K562 (cell line): ENCODE data around the gene LPIN1. TPM values are rescaled to one million over a fixed set of nuclear protein-coding genes. Genes with fewer than 3 reads are reported as not detected.

Source experiments
- ATAC-seq: fragments of 200-7000 bp; cut with Tn5 transposase; 3 replicates; pipeline ENCODE4 v1.9.1; 2020; ENCODE audit warnings: moderate library complexity
- BruUV-seq: library from RNA; stranded (reverse); fragments of 400-500 nt; replicated peaks from 2 replicates; lab custom pipeline; 2021; lab: Mats Ljungman, UMichigan
- CTCF ChIA-PET: fragments of 300-600 bp; formaldehyde crosslinking; extraction: SDS; loops from one replicate; lab custom pipeline; 2021; ENCODE audit warnings: low intra/inter-chr PET ratio; lab: Yijun Ruan, JAX
- POLR2A ChIA-PET: fragments of 300-600, 350-650 bp; sonication (Branson Sonifier 250); formaldehyde crosslinking; extraction: SDS; loops from one replicate; lab custom pipeline; 2021; ENCODE audit warnings: antibody characterized with exemption, inconsistent platforms; lab: Yijun Ruan, JAX
- DNase-seq, 4 experiments: peaks; one replicate each; pipeline versions ENCODE4 v3.0.0 to v3.0.0-alpha.2; 2011 to 2018; ENCODE audit warnings: low spot score in 3 of 4, mixed read lengths in 3 of 4; ENCODE audit errors: extremely low read depth in 1 of 4
- FAIRE-seq: peaks from 2 replicates; lab custom pipeline; 2011; peaks lifted over from hg19 to GRCh38; lab: Jason Lieb, UNC
- H2AFZ ChIP-seq: 2 replicates; pipeline ENCODE4 v1.6.0; 2011; ENCODE audit warnings: low read depth, low read length, control low read depth, inconsistent platforms
- H3K27ac ChIP-seq: fragments of 200-600 bp; 3 replicates; pipeline ENCODE4 v1.8.0; 2011; ENCODE audit warnings: low read depth, mild to moderate bottlenecking, control low read depth, inconsistent platforms, low read length, moderate library complexity, mixed read lengths; ENCODE audit errors: extremely low read depth
- H3K27me3 ChIP-seq, 2 experiments: fragments of 300-600 bp in 1 of 2; 2 replicates in 1 of 2; 3 replicates in 1 of 2; pipeline versions ENCODE4 v1.6.0 to v1.8.0; 2011; ENCODE audit warnings: inconsistent platforms in 2 of 2, low read length in 2 of 2, mild to moderate bottlenecking in 1 of 2, mixed read lengths in 1 of 2, moderate library complexity in 1 of 2; ENCODE audit not compliant: control insufficient read depth in 2 of 2, insufficient read depth in 2 of 2
- H3K36me3 ChIP-seq: fragments of 300-600 bp; 3 replicates; pipeline ENCODE4 v1.8.0; 2011; ENCODE audit warnings: mild to moderate bottlenecking, low read length, inconsistent platforms; ENCODE audit not compliant: control insufficient read depth, insufficient read depth
- H3K4me1 ChIP-seq, 2 experiments: fragments of 200-600 bp in 1 of 2; replicated peaks in 1 of 2; 2 replicates in 1 of 2; 3 replicates in 1 of 2; pipeline versions ENCODE4 v1.5.1 to v1.8.0; 2011; ENCODE audit warnings: inconsistent platforms in 2 of 2, low read length in 2 of 2, mild to moderate bottlenecking in 1 of 2, mixed read lengths in 1 of 2, moderate library complexity in 1 of 2; ENCODE audit not compliant: control insufficient read depth in 2 of 2, insufficient read depth in 2 of 2
- H3K4me2 ChIP-seq: 2 replicates; pipeline ENCODE4 v1.6.1; 2011; ENCODE audit warnings: low read length, control low read depth, inconsistent platforms, mixed read lengths; ENCODE audit not compliant: insufficient read depth
- H3K4me3 ChIP-seq: fragments of 200-600 bp; sonication (generic), shearing (Covaris generic); 2 replicates; pipeline ENCODE4 v1.5.1; 2016; ENCODE audit warnings: control low read depth, inconsistent platforms
- H3K79me2 ChIP-seq: fragments of 200-600 bp; 3 replicates; pipeline ENCODE4 v1.8.0; 2011; ENCODE audit warnings: low read length, inconsistent platforms; ENCODE audit not compliant: control insufficient read depth, insufficient read depth
- H3K9ac ChIP-seq, 2 experiments: 2 replicates each; pipeline versions ENCODE4 v1.6.0 to v1.6.1; 2011; ENCODE audit warnings: low read depth in 2 of 2, low read length in 2 of 2, control low read depth in 1 of 2, inconsistent platforms in 1 of 2, mild to moderate bottlenecking in 1 of 2, mixed read lengths in 1 of 2; ENCODE audit not compliant: insufficient read depth in 1 of 2
- H3K9me1 ChIP-seq: one replicate; pipeline ENCODE4 v1.6.0; 2011; ENCODE audit warnings: inconsistent platforms, mild to moderate bottlenecking, low read length, moderate library complexity; ENCODE audit not compliant: control insufficient read depth, insufficient read depth
- H3K9me3 ChIP-seq: replicated peaks from 2 replicates; pipeline ENCODE4 v1.5.1; 2011; ENCODE audit warnings: low read depth, low read length, inconsistent platforms; ENCODE audit not compliant: control insufficient read depth, insufficient read depth
- H4K20me1 ChIP-seq: replicated peaks from 2 replicates; pipeline ENCODE4 v1.6.1; 2011; ENCODE audit warnings: low read length, inconsistent platforms, mixed read lengths; ENCODE audit not compliant: control insufficient read depth, insufficient read depth
- ARID2 ChIP-seq: fragments of 450-650 bp; IDR thresholded peaks from 2 replicates; pipeline ENCODE4 v1.6.1; 2017; ENCODE audit warnings: antibody characterized with exemption, mild to moderate bottlenecking
- CXXC5 ChIP-seq: fragments of 250-450 bp; sonication (Bioruptor Pico); IDR thresholded peaks from 2 replicates; pipeline ENCODE4 v1.8.0; 2022; ENCODE audit warnings: inconsistent platforms, mild to moderate bottlenecking, moderate library complexity
- GABPA ChIP-seq: fragments of 200-800 bp; sonication (Bioruptor generic); conservative IDR thresholded peaks from 2 replicates; pipeline ENCODE4 v1.6.1; 2016; ENCODE audit warnings: low read depth, missing genetic modification characterization, missing compliant biosample characterization
- REST ChIP-seq, 2 experiments: fragments of 450-650 bp; formaldehyde crosslinking in 1 of 2; IDR thresholded peaks; 2 replicates each; pipeline versions ENCODE4 v1.4.0 to v1.6.1; 2014 to 2020; ENCODE audit warnings: mild to moderate bottlenecking in 2 of 2, borderline replicate concordance in 1 of 2, low read depth in 1 of 2
- SETDB1 ChIP-seq: IDR thresholded peaks from one replicate; pipeline ENCODE4 v1.6.1; 2012; ENCODE audit warnings: low read length, control low read depth, inconsistent platforms
- SMC3 ChIP-seq: conservative IDR thresholded peaks from 2 replicates; pipeline ENCODE4 v1.6.1; 2011; ENCODE audit warnings: low read depth, low read length, improper control_type of control experiment; ENCODE audit not compliant: insufficient read depth
- SRF ChIP-seq, 2 experiments: fragments of 250-450, 450-650 bp in 1 of 2; sonication (Bioruptor Pico) in 1 of 2; sonication (generic) in 1 of 2; formaldehyde crosslinking; IDR thresholded peaks; 2 replicates each; pipeline versions ENCODE4 v1.5.0 to v1.5.1; 2020 to 2022; ENCODE audit warnings: mild to moderate bottlenecking in 1 of 2, missing genetic modification reagents in 1 of 2
- TFAP4 ChIP-seq: sonication (generic); formaldehyde crosslinking; IDR thresholded peaks from 2 replicates; pipeline ENCODE4 v1.8.0; 2022; ENCODE audit warnings: missing genetic modification reagents, mild to moderate bottlenecking, moderate library complexity, borderline replicate concordance
- ZBTB1 ChIP-seq: sonication (generic); formaldehyde crosslinking; IDR thresholded peaks from 2 replicates; pipeline ENCODE4 v1.8.1; 2023; ENCODE audit warnings: missing genetic modification reagents, low read depth, mild to moderate bottlenecking, borderline replicate concordance
- ZC3H11A ChIP-seq: IDR thresholded peaks from 2 replicates; pipeline ENCODE4 v1.6.1; 2012; ENCODE audit warnings: low read depth, low read length, improper control_type of control experiment
- ZNF184 ChIP-seq: sonication (generic); formaldehyde crosslinking; IDR thresholded peaks from 2 replicates; pipeline ENCODE4 v1.5.0; 2020; ENCODE audit warnings: missing genetic modification reagents
- WGBS: fragments of 100-300 bp; shearing (Covaris generic); methylation state at CpG from one replicate; pipeline ENCODE4 v1.1.6; 2016; ENCODE audit warnings: low coverage, mixed read lengths; ENCODE audit not compliant: insufficient coverage; ENCODE audit errors: missing lambda C conversion rate; 5-methylcytosine and 5-hydroxymethylcytosine counted together
- in situ Hi-C: fragments of 300-500 bp; cut with MboI; formaldehyde crosslinking; loops from 4 replicates; pipeline ENCODE4 v1.15.0; 2018; ENCODE audit warnings: inconsistent platforms, mixed read lengths
- intact Hi-C: fragments of 100-400 bp; cut with micrococcal nuclease; formaldehyde crosslinking; loops from 2 replicates; pipeline ENCODE4 v1.14.2; 2022
- polyA plus RNA-seq, 8 experiments: library from polyadenylated mRNA; depleted of rRNA in 4 of 8; stranded (reverse) in 5 of 8; unstranded in 3 of 8; fragments of >200 nt; fragmentation: Nextera tagmentation in 2 of 8; fragmentation: Illumina TruSeq in 1 of 8; extraction: Ambion mirVana in 2 of 8; extraction: Trizol in 1 of 8; gene quantifications; 2 replicates each; pipeline versions ENCODE4 v1.2.1 to v1.2.3, GENCODE V29; 2011 to 2014; ENCODE audit warnings: inconsistent platforms in 1 of 8, missing spikeins in 1 of 8
- total RNA-seq, 7 experiments: library from RNA; depleted of rRNA in 6 of 7; stranded (reverse); fragments of >200 nt in 6 of 7; fragmentation: Illumina TruSeq in 2 of 7; extraction: Trizol in 2 of 7; gene quantifications; 2 replicates each; pipeline versions ENCODE4 v1.2.1 to v1.2.3, GENCODE V29; 2011 to 2021; ENCODE audit warnings: low replicate concordance in 1 of 7

Gene LPIN1
- total and polyA plus RNA-seq, 9 of the 15 experiments (the other 6 are each of a cell fraction or from before 2014, with no cell fraction given): 9.2 to 84.0 (median 27.8) TPM

- no peak overlapping the region for H3K4me3 ChIP-seq
- H3K36me3 ChIP-seq: peaks cover 83% of the 10 kb centered on the region
- no peak overlapping the region for H3K27ac ChIP-seq
- intact Hi-C loops: loop anchor here (1.0 to 10.0 kb wide), 4 partner anchors 34 to 174 kb away; no protein-coding TSS in a partner anchor
- H3K4me1 ChIP-seq: peaks cover 4 to 5% of the 10 kb centered on the region in 2 experiments
- BruUV-seq: no TSS peak
- ATAC-seq (peak; percentile 100), DNase-seq (peak; percentile 91 to 92 (median 92)), FAIRE-seq (peak; percentile 88)
- H4K20me1 ChIP-seq: no peaks in the 10 kb centered on the region
- H3K27me3 ChIP-seq: no peaks in the 10 kb centered on the region
- H3K9ac ChIP-seq: peak overlapping the region in 1 of 2 experiments; percentile 18; a peak in 1 of 4 replicates
- no peaks in the 10 kb centered on the region for H3K9me1 ChIP-seq
- H3K9me3 ChIP-seq: no peaks in the 10 kb centered on the region
- 20% methylated on average over 23 of the region's 23 CpGs for WGBS
- H2AFZ ChIP-seq: peak overlapping the region; percentile 82
- H3K79me2 ChIP-seq: no peaks in the 10 kb centered on the region; the same call in 1 of the 3 replicates
- H3K4me2 ChIP-seq: peak overlapping the region; percentile 48
- in situ Hi-C loops: loop anchor here (25.0 kb wide), 1 partner anchor 292 kb away; no protein-coding TSS in a partner anchor
- POLR2A ChIA-PET: interaction anchor here (1.5 kb wide), 1 partner anchor 104 kb away, joined by 3 read pairs; no protein-coding TSS in a partner anchor
- CTCF ChIA-PET: interaction anchor here (0.6 to 2.8 kb wide), 9 partner anchors 10 to 668 kb away, joined by 3 to 39 read pairs (median 5); no protein-coding TSS in a partner anchor
- no peak for TF ChIP-seq SETDB1
- TF ChIP-seq SMC3: peak; percentile 95
- TF ChIP-seq ZC3H11A: peak; percentile 35; the same call in 1 of the 2 replicates
- no peak for TF ChIP-seq GABPA (tag)
- no peak for TF ChIP-seq ZBTB1 (CRISPR knock-in tag)
- TF ChIP-seq CXXC5 (CRISPR knock-in tag): peak; percentile 47; the same call in 1 of the 2 replicates
- TF ChIP-seq ZNF184 (CRISPR knock-in tag): no peak
- TF ChIP-seq REST (IDR thresholded peaks at IDR 0.05; ENCODE audit: borderline replicate concordance): peak; percentile 94
- TF ChIP-seq REST (CRISPR knock-in tag; IDR thresholded peaks at IDR 0.05; ENCODE audit: low read depth): no peak
- TF ChIP-seq TFAP4 (CRISPR knock-in tag): peak; percentile 83
- peak; percentile 91 for TF ChIP-seq ARID2
- TF ChIP-seq SRF (CRISPR knock-in tag; IDR thresholded peaks at IDR 0.05): no peak
Observed at GRCh38 chr2:11778923-11779757, 32.7 kb downstream of the LPIN1 start.
